ENCODE measurements around the gene NGF.

DNA sequence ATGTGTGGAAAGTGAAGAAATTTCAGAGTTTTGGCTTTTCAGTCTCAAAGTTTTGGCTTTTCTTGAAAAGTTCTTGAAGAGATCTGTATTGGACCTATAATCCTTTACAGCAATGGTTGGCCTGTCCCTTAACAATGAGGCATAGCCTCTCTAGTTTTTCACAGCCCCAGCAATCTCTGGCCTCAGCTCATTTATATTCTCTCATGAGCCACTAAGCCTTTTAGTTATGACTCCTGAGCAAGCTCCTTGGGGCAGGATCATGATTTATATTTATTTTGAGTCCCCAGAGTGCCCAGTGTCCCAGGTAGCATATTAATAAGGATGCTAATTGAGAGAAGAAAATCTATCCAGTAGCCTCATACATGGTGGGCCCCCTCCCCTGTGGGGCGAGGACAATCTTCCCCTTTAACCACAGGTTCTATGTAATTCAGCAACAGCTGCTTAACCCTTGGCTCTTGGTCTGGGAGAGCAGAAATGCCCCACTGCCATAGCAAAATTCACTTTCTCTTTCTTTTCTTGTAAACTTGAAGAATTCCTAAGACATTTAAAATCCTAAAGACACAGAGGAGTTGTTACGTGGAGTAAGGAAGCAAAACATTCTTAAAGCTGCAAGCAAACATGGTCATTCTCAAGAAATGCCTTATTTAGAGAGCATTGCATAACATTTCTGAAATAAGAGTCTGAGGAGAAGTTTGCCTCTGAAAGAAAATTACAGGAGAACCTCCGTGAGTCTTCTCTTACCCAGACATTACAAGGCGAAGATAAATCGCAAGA, 6.3 kb downstream of the NGF start:
- no peak for TF ChIP-seq CTCF (IDR thresholded peaks at IDR 0.05; ENCODE audit: borderline replicate concordance, extremely low read depth, low read length, poor library complexity, severe bottlenecking)
- no peak for TF ChIP-seq EZH2 (IDR thresholded peaks at IDR 0.05; ENCODE audit: borderline replicate concordance, low read depth, low read length, severe bottlenecking)

Measured in DND-41 (cell line).